Left ventricle myocardium superior (tissue), 1 donor: ENCODE results near the gene CDCA8. TPM values are rescaled to one million over a fixed set of nuclear protein-coding genes. Genes with fewer than 3 reads are reported as not detected.

ENCODE experiments used
- total RNA-seq: library from RNA; stranded (reverse); fragmentation: NEBNext Ultra II Directional; extraction: Animal tissue kit (Norgen Biotek cat#: 25700); gene quantifications from one replicate; pipeline ENCODE4 v1.2.1, GENCODE V29; 2021
- donor health status: DM: no; HTN: yes; CAD: no; lungs with severe emphysema.

Gene CDCA8
- total RNA-seq, 1 donor from 2014 or later: 0.32 TPM

Other genes with a start within 250 kb of the CDCA8 start
- gene ZC3H12A, start 217.9 kb upstream of the CDCA8 start, total RNA-seq: 4.3 TPM
- gene MEAF6, start 177.8 kb upstream of the CDCA8 start, total RNA-seq: 35.7 TPM
- gene SNIP1, start 138.2 kb upstream of the CDCA8 start, total RNA-seq: 9.7 TPM
- gene DNALI1, start 135.6 kb upstream of the CDCA8 start, total RNA-seq: 2.3 TPM
- gene GNL2, start 96.6 kb upstream of the CDCA8 start, total RNA-seq: 22.1 TPM
- gene RSPO1, start 57.6 kb upstream of the CDCA8 start, total RNA-seq: 0.47 TPM
- gene EPHA10, start 72.6 kb downstream of the CDCA8 start, total RNA-seq: 0.10 TPM
- 1.8 TPM for gene MANEAL, start 101.3 kb downstream of the CDCA8 start, total RNA-seq
- gene C1orf122, start 115.3 kb downstream of the CDCA8 start, total RNA-seq: 45.6 TPM
- 4.0 TPM for gene YRDC, start 115.7 kb downstream of the CDCA8 start, total RNA-seq
- 12.8 TPM for gene MTF1, start 167.1 kb downstream of the CDCA8 start, total RNA-seq